Mesendoderm (in vitro differentiated cells): ENCODE data around the gene UBA3.

Experiments used
- DNase-seq: peaks from one replicate; pipeline ENCODE4 v3.0.0; 2013
- H2AK5ac ChIP-seq: 2 replicates; pipeline ENCODE4 v1.6.1; 2013; ENCODE audit warnings: low read length, inconsistent platforms
- H2BK120ac ChIP-seq: 2 replicates; pipeline ENCODE4 v1.6.1; 2013; ENCODE audit warnings: low read depth, mild to moderate bottlenecking, low read length, moderate library complexity, mixed read lengths
- H2BK15ac ChIP-seq: replicated peaks from 2 replicates; pipeline ENCODE4 v1.6.1; 2013; ENCODE audit warnings: low read depth, mild to moderate bottlenecking, moderate library complexity
- H2BK5ac ChIP-seq: 2 replicates; pipeline ENCODE4 v1.6.1; 2013; ENCODE audit warnings: low read length, inconsistent platforms
- H3K18ac ChIP-seq: 2 replicates; pipeline ENCODE4 v1.6.1; 2013; ENCODE audit warnings: mild to moderate bottlenecking, low read length, mixed read lengths
- H3K23ac ChIP-seq: one replicate; pipeline ENCODE4 v1.6.1; 2013; ENCODE audit warnings: low read length
- H3K27ac ChIP-seq: 2 replicates; pipeline ENCODE4 v1.5.1; 2013; ENCODE audit warnings: low read depth, mild to moderate bottlenecking, inconsistent platforms, low read length, moderate library complexity
- H3K27me3 ChIP-seq: 2 replicates; pipeline ENCODE4 v1.6.1; 2013; ENCODE audit warnings: low read length, control low read depth, mild to moderate bottlenecking, inconsistent platforms; ENCODE audit not compliant: insufficient read depth, poor library complexity
- H3K36me3 ChIP-seq: 2 replicates; pipeline ENCODE4 v1.6.1; 2013; ENCODE audit warnings: low read length, inconsistent platforms; ENCODE audit not compliant: control insufficient read depth, insufficient read depth
- H3K4ac ChIP-seq: one replicate; pipeline ENCODE4 v1.6.1; 2013; ENCODE audit warnings: low read depth, mild to moderate bottlenecking, low read length, moderate library complexity
- H3K4me1 ChIP-seq: 2 replicates; pipeline ENCODE4 v1.6.1; 2013; ENCODE audit warnings: low read depth, low read length, inconsistent platforms; ENCODE audit not compliant: control insufficient read depth
- H3K4me2 ChIP-seq: 2 replicates; pipeline ENCODE4 v1.6.1; 2013; ENCODE audit warnings: low read length
- H3K4me3 ChIP-seq: 2 replicates; pipeline ENCODE4 v1.5.1; 2013; ENCODE audit warnings: mild to moderate bottlenecking, low read length
- H3K56ac ChIP-seq: one replicate; pipeline ENCODE4 v1.6.1; 2013; ENCODE audit warnings: low read length
- H3K79me1 ChIP-seq: 2 replicates; pipeline ENCODE4 v1.6.1; 2013; ENCODE audit warnings: low read length, inconsistent platforms
- H3K79me2 ChIP-seq: 2 replicates; pipeline ENCODE4 v1.6.1; 2013; ENCODE audit warnings: mild to moderate bottlenecking, low read length; ENCODE audit not compliant: control insufficient read depth, insufficient read depth
- H3K9ac ChIP-seq: 2 replicates; pipeline ENCODE4 v1.6.1; 2013; ENCODE audit warnings: low read length, inconsistent platforms
- H4K5ac ChIP-seq: one replicate; pipeline ENCODE4 v1.6.1; 2013; ENCODE audit warnings: low read length
- H4K8ac ChIP-seq: one replicate; pipeline ENCODE4 v1.6.1; 2013; ENCODE audit warnings: low read depth, mild to moderate bottlenecking, control low read depth, low read length, moderate library complexity
- WGBS: extraction: QIAGEN DNeasy Blood & Tissue Kit; methylation state at CpG from one replicate; pipeline ENCODE4 v1.1.7; 2013; ENCODE audit warnings: low lambda C conversion rate, missing lambda C conversion rate; ENCODE audit not compliant: insufficient coverage; ENCODE audit errors: extremely low coverage; 5-methylcytosine and 5-hydroxymethylcytosine counted together

UBA3 gene

GRCh38 chr3:69121950-69122349 is 41.8 kb upstream of the UBA3 start:
- no peak overlapping the region for H4K5ac ChIP-seq
- WGBS = no CpG with 5 or more reads among the region's 8 CpGs
- no peak overlapping the region for H2BK5ac ChIP-seq
- no peaks in the 10 kb centered on the region for H3K36me3 ChIP-seq
- H2BK15ac ChIP-seq = no peak overlapping the region
- no peak overlapping the region for H3K4me2 ChIP-seq
- no peak overlapping the region for H3K23ac ChIP-seq
- no peak overlapping the region for H3K18ac ChIP-seq
- no peak overlapping the region for H3K4me3 ChIP-seq
- H4K8ac ChIP-seq = no peak overlapping the region
- no peak overlapping the region for H3K4ac ChIP-seq
- H3K27me3 ChIP-seq = no peaks in the 10 kb centered on the region
- H2BK120ac ChIP-seq = no peak overlapping the region
- no peak overlapping the region for H2AK5ac ChIP-seq
- no peak overlapping the region for H3K27ac ChIP-seq
- no peak for DNase-seq
- H3K79me1 ChIP-seq = no peaks in the 10 kb centered on the region
- H3K4me1 ChIP-seq = no peaks in the 10 kb centered on the region
- H3K56ac ChIP-seq = no peak overlapping the region
- H3K79me2 ChIP-seq = no peaks in the 10 kb centered on the region
- H3K9ac ChIP-seq = no peak overlapping the region

- H2BK120ac ChIP-seq = no peak overlapping the region
- no peak overlapping the region for H3K18ac ChIP-seq
- no CpG with 5 or more reads among the region's 6 CpGs for WGBS
- no peak overlapping the region for H3K4me2 ChIP-seq
- no peak overlapping the region for H4K8ac ChIP-seq
- no peaks in the 10 kb centered on the region for H3K27me3 ChIP-seq
- no peaks in the 10 kb centered on the region for H3K4me1 ChIP-seq
- no peak overlapping the region for H4K5ac ChIP-seq
- H3K79me2 ChIP-seq = no peaks in the 10 kb centered on the region
- no peaks in the 10 kb centered on the region for H3K36me3 ChIP-seq
- H2BK5ac ChIP-seq = no peak overlapping the region
- no peak overlapping the region for H2AK5ac ChIP-seq
- H3K4ac ChIP-seq = no peak overlapping the region
- H3K27ac ChIP-seq = no peak overlapping the region
- no peak overlapping the region for H2BK15ac ChIP-seq
- H3K79me1 ChIP-seq = no peaks in the 10 kb centered on the region
- no peak overlapping the region for H3K9ac ChIP-seq
- H3K56ac ChIP-seq = no peak overlapping the region
- H3K23ac ChIP-seq = no peak overlapping the region
- no peak overlapping the region for H3K4me3 ChIP-seq
- no peak for DNase-seq
These were observed 41.3 kb upstream of the UBA3 start for GRCh38 chr3:69121513-69121912.

GRCh38 chr3:69120879-69121464 is 40.8 kb upstream of the UBA3 start:
- H4K5ac ChIP-seq = no peak overlapping the region
- peak; percentile 88 for DNase-seq
- H3K79me1 ChIP-seq = no peaks in the 10 kb centered on the region
- no peak overlapping the region for H3K27ac ChIP-seq
- no peaks in the 10 kb centered on the region for H3K36me3 ChIP-seq
- H4K8ac ChIP-seq = no peak overlapping the region
- H3K9ac ChIP-seq = no peak overlapping the region
- H3K4me1 ChIP-seq = no peaks in the 10 kb centered on the region
- no peak overlapping the region for H3K4ac ChIP-seq
- H3K79me2 ChIP-seq = no peaks in the 10 kb centered on the region
- no peak overlapping the region for H3K56ac ChIP-seq
- H3K18ac ChIP-seq = no peak overlapping the region
- no peak overlapping the region for H3K4me3 ChIP-seq
- H3K27me3 ChIP-seq = no peaks in the 10 kb centered on the region
- H2AK5ac ChIP-seq = no peak overlapping the region
- H2BK15ac ChIP-seq = no peak overlapping the region
- no peak overlapping the region for H3K4me2 ChIP-seq
- H3K23ac ChIP-seq = no peak overlapping the region
- H2BK120ac ChIP-seq = no peak overlapping the region
- no CpG with 5 or more reads among the region's 1 CpG for WGBS
- H2BK5ac ChIP-seq = no peak overlapping the region

- Histone ChIP-seq H3K79me1 (no peaks in the 10 kb centered on the region), H4K5ac (no peak overlapping the region), H3K9ac (no peak overlapping the region), H2BK120ac (no peak overlapping the region), H3K4me3 (no peak overlapping the region), H3K56ac (no peak overlapping the region), H3K27me3 (no peaks in the 10 kb centered on the region), H3K4ac (no peak overlapping the region), H2BK5ac (no peak overlapping the region), H3K23ac (no peak overlapping the region), H3K79me2 (no peaks in the 10 kb centered on the region), H3K4me2 (no peak overlapping the region), H3K36me3 (no peaks in the 10 kb centered on the region), H2AK5ac (no peak overlapping the region), H4K8ac (no peak overlapping the region), H3K27ac (no peak overlapping the region), H3K18ac (no peak overlapping the region), H3K4me1 (no peaks in the 10 kb centered on the region), H2BK15ac (no peak overlapping the region)
- DNase-seq = no peak
- 100% methylated on average over 3 of the region's 5 CpGs for WGBS
These were observed 39.5 kb upstream of the UBA3 start for GRCh38 chr3:69119681-69120080.

GRCh38 chr3:69119138-69119537 is 39.0 kb upstream of the UBA3 start:
- H3K79me2 ChIP-seq = no peaks in the 10 kb centered on the region

GRCh38 chr3:69118555-69118954 is 38.4 kb upstream of the UBA3 start:
- Histone ChIP-seq H4K5ac (no peak overlapping the region), H3K27ac (no peak overlapping the region)
- WGBS = no CpG with 5 or more reads among the region's 12 CpGs

More at GRCh38 chr3:69119138-69119537, 39.0 kb upstream of the UBA3 start:
- H3K27ac ChIP-seq = no peak overlapping the region
- DNase-seq = no peak
- no peak overlapping the region for H4K5ac ChIP-seq
- H3K9ac ChIP-seq = no peak overlapping the region
- no peak overlapping the region for H2BK15ac ChIP-seq
- no CpG with 5 or more reads among the region's 6 CpGs for WGBS
- H3K56ac ChIP-seq = no peak overlapping the region
- no peak overlapping the region for H3K23ac ChIP-seq
- no peak overlapping the region for H3K4ac ChIP-seq
- H3K4me1 ChIP-seq = no peaks in the 10 kb centered on the region
- no peak overlapping the region for H3K18ac ChIP-seq
- no peak overlapping the region for H3K4me2 ChIP-seq
- H3K36me3 ChIP-seq = no peaks in the 10 kb centered on the region
- H2BK5ac ChIP-seq = no peak overlapping the region
- H4K8ac ChIP-seq = no peak overlapping the region
- no peak overlapping the region for H2BK120ac ChIP-seq
- no peaks in the 10 kb centered on the region for H3K79me1 ChIP-seq
- H2AK5ac ChIP-seq = no peak overlapping the region
- no peak overlapping the region for H3K4me3 ChIP-seq
- no peaks in the 10 kb centered on the region for H3K27me3 ChIP-seq

More at GRCh38 chr3:69118555-69118954, 38.4 kb upstream of the UBA3 start:
- no peak overlapping the region for H3K23ac ChIP-seq
- no peak overlapping the region for H2BK15ac ChIP-seq
- no peak overlapping the region for H4K8ac ChIP-seq
- H3K4me2 ChIP-seq = no peak overlapping the region
- no peaks in the 10 kb centered on the region for H3K27me3 ChIP-seq
- H2BK120ac ChIP-seq = no peak overlapping the region
- H3K4me3 ChIP-seq = no peak overlapping the region
- H3K56ac ChIP-seq = no peak overlapping the region
- H3K79me2 ChIP-seq = no peaks in the 10 kb centered on the region
- no peaks in the 10 kb centered on the region for H3K36me3 ChIP-seq
- H2AK5ac ChIP-seq = no peak overlapping the region
- no peak overlapping the region for H3K9ac ChIP-seq
- no peak for DNase-seq
- no peak overlapping the region for H3K18ac ChIP-seq
- no peak overlapping the region for H2BK5ac ChIP-seq
- H3K4me1 ChIP-seq = no peaks in the 10 kb centered on the region
- H3K4ac ChIP-seq = no peak overlapping the region
- no peaks in the 10 kb centered on the region for H3K79me1 ChIP-seq
